Activated T-cell treated with anti-CD3 and anti-CD28 coated beads for 4 hours (primary cell): Measurements from ENCODE around the gene RGL4.
"Not testable (repeated sequence)": the region's sequence is repeated elsewhere in the genome, so short reads cannot be mapped to it uniquely, and the experiment has no call there.

ENCODE experiments used
- DNase-seq: peaks from one replicate; pipeline ENCODE4 v3.0.0-alpha.2; 2020

RGL4 gene

GRCh38 chr22:23690713-23691112, at the start of gene RGL4:
TSS of gene RGL4 (plus strand) at chr22:23691013. CDS start at chr22:23692031, 1,018 bp downstream.
- DNase-seq: no peak

GRCh38 chr22:23646526-23646925, 44.3 kb upstream of the RGL4 start:
- DNase-seq: not testable (repeated sequence)

- no peak for DNase-seq
Measured at GRCh38 chr22:23649071-23649501, 41.7 kb upstream of the RGL4 start.

GRCh38 chr22:23651676-23652075, 39.1 kb upstream of the RGL4 start:
- no peak for DNase-seq

GRCh38 chr22:23652286-23652685, 38.5 kb upstream of the RGL4 start:
- DNase-seq: no peak

- DNase-seq: no peak
Measured at GRCh38 chr22:23652711-23653110, 38.1 kb upstream of the RGL4 start.

GRCh38 chr22:23655891-23656475, 34.8 kb upstream of the RGL4 start:
- no peak for DNase-seq

GRCh38 chr22:23657727-23658126, 33.1 kb upstream of the RGL4 start:
- DNase-seq: no peak

GRCh38 chr22:23660381-23660780, 30.4 kb upstream of the RGL4 start:
- DNase-seq: not testable (repeated sequence)

GRCh38 chr22:23670378-23671295, 20.2 kb upstream of the RGL4 start:
- DNase-seq: no peak

GRCh38 chr22:23671387-23671786, 19.4 kb upstream of the RGL4 start:
- not testable (repeated sequence) for DNase-seq

- DNase-seq: not testable (repeated sequence)
Measured at GRCh38 chr22:23672307-23673049, 18.3 kb upstream of the RGL4 start.

GRCh38 chr22:23673050-23673620, 17.7 kb upstream of the RGL4 start:
- DNase-seq: no peak

- DNase-seq: no peak
Measured at GRCh38 chr22:23673826-23674690, 16.8 kb upstream of the RGL4 start.

GRCh38 chr22:23674886-23675501, 15.8 kb upstream of the RGL4 start:
- DNase-seq: not testable (repeated sequence)

- DNase-seq: no peak
Measured at GRCh38 chr22:23675502-23676415, 15.1 kb upstream of the RGL4 start.

GRCh38 chr22:23676841-23677700, 13.7 kb upstream of the RGL4 start:
- not testable (repeated sequence) for DNase-seq

- no peak for DNase-seq
Measured at GRCh38 chr22:23677701-23677995, 13.2 kb upstream of the RGL4 start.

GRCh38 chr22:23678133-23678532, 12.7 kb upstream of the RGL4 start:
- DNase-seq: no peak
